Suppressor macrophage treated with lipopolysaccharide for 1 hour (primary cell): ENCODE data around the gene C19orf44.
"Not testable (repeated sequence)": the region's sequence is repeated elsewhere in the genome, so short reads cannot be mapped to it uniquely, and the experiment has no call there.

Experiments used
- DNase-seq, 3 donors: peaks; one replicate each; pipeline ENCODE4 v3.0.0-alpha.2; 2020 to 2022

C19orf44 gene

GRCh38 chr19:16541526-16542044, 45.4 kb downstream of the C19orf44 start:
- peak in 2 of 3 donors; percentile 22 to 35 for DNase-seq

DNA sequence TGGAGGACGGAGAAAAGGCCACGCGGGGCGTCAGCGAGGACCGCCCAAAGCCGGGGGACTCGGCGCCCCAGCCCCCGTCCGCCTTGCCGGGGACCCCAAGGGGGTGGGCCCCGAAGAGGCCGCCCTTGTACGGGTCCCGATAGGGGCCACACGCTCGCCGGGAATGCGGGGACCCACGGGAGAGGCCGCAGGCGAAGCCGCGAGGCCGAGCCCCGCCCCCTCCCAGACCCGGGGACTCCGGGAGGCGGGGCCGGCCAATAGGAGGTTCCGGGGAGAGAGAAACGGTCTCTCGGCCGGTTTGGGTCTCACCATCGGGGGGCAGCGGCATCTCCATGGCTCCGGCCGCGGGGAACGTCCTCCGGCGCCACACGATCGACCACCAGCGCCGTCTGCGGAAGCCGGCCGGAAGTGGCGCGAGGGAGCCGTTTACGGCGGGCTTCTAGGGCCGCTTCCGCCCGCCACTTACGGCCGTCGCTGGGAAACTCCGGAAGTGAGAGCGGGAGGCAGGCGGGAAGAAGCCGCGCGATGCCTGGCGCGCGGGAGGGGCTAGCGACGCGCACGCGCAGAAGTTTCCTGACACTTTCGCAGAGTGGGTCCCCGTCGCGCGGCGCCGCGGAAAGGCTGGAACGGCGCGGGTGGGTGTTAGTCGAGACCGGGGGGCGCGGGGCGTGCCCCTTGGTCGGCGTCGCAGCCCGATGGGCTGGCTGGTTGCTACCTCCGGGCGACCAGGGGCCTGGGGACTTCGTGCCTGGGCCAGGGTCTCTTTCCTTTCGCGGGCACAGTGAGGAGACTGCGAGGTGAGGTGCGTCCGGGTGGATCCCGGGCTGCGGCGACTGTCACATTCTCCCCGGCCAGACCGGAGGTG, 46.1 kb downstream of the C19orf44 start, which contains the start of gene CHERP:
Gene CHERP (minus strand): TSS at position 393 of the 865 bp plus-strand sequence. CDS start 59 bp downstream, at position 334.
- DNase-seq, result peak; percentile 98

- peak in 2 of 3 donors; percentile 13 to 25 for DNase-seq
These were observed 46.8 kb downstream of the C19orf44 start for GRCh38 chr19:16542910-16543472.

DNA sequence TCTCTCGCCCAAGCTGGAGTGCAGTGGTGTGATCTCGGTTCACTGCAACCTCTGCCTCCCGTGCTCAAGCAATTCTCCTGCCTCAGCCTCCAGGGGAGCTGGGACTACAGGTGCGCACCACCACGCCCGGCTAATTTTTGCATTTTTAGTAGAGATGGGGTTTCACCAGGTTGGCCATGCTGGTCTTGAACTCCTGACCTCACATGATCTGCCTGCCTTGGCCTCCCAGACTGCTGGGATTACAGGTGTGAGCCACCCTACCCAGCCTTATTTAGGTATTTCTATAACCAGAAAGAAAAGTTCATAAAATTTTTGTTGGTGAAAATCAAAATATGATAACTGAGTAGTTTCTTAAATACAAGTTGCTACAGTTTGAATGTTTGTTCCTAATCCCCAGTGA, 47.5 kb downstream of the C19orf44 start:
- not testable (repeated sequence) for DNase-seq

- no peak for DNase-seq
These were observed 48.5 kb downstream of the C19orf44 start for GRCh38 chr19:16544473-16545231.

DNA sequence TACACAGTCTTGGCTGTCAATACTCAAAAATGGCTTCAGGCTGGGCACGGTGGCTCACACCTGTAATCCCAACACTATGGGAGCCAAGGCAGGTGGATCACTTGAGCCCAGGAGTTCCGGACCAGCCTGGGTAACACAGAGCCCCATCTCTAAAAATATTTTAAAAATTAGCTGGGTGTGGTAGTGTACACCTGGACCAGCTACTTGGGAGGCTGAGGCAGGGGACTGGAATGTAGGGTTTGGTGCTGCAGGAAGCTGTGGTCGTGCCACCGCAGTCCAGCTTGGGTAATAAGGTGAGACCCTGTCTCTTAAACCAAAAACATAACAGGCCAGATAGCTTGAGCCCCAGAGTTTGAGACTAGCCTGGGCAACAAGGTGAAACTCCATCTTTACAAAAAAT, 52.8 kb downstream of the C19orf44 start:
- no peak for DNase-seq

DNA sequence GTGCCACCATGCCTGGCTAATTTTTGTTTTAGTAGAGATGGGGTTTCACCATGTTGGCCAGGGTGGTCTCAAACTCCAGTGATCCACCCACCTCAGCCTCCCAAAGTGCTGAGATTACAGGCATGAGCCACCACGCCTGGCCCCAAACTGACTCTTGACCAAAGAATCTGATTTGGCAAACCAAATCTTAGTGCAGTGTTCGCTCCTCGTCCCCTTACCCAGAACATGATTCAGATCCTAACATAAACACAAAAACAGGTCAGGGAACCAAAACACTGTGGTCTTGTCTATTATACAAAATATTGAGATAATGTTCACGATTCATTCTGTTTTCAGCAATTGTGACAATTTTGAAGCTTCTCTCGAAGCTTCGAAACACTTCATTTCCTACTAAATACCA, 55.7 kb downstream of the C19orf44 start:
- not testable (repeated sequence) for DNase-seq

DNA sequence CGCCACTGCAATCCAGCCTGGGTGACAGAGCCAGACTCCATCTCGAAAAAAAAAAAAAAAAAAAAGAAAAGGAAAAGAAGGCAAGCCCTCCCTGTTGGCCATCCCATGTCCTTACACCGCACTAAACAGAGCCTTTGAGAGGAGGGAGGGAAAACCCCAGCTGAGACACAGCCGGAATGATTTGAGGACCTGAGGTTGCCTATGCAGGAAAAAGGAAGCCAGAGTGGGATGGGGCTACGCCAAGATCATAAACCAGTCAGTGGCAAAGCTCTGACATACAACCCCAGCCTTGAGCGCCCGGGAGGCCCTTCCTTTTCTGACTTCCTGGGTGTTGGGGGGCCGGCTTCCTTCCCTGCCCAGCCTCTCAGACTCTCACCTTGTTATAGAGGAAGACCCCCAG, 58.6 kb downstream of the C19orf44 start:
- peak in 1 of 3 donors; percentile 10 for DNase-seq

DNA sequence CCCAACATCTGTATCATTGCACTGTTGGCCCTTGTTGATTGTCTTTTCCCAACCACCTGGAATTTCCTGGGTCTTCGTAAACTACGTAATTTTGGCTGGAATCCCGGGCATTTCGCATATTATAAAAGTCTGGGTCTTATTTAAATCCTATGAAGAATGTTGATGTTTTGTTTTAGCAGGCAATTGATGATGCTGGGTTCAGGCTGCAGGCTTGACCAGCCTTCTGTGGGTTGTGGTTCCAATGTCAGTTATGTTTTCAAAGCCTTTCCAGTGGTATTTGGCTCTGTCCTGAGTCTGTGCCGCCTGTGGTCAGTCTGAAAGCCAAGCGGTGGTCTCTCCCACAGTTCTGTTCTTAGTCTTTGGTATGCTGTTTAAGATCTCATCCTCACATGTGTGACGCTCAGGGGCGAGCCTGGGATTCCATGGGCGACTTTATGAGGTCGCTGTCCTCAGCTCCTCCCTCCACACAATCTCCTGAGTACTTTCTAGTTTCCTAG, 63.6 kb downstream of the C19orf44 start:
- DNase-seq, result no peak

DNA sequence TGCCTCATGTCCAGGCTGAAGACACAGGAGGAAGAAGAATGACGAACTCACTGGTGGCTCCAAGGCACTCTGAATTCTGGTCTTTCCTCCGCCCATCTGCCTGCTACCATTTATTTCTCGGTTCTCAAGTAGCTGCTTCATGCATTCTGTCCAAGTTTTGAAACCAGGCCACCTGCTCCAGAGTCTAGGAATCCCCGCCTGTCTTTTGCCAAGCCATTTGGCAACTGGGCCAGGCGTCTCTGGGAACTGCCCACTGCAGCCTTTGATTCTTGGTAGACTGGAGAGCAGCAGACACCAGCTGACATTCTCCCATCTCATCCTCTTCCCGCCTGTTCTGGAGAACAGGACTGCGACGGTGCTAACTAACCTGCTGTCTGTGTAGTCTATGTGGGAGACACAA, 65.2 kb downstream of the C19orf44 start:
- no peak for DNase-seq

DNA sequence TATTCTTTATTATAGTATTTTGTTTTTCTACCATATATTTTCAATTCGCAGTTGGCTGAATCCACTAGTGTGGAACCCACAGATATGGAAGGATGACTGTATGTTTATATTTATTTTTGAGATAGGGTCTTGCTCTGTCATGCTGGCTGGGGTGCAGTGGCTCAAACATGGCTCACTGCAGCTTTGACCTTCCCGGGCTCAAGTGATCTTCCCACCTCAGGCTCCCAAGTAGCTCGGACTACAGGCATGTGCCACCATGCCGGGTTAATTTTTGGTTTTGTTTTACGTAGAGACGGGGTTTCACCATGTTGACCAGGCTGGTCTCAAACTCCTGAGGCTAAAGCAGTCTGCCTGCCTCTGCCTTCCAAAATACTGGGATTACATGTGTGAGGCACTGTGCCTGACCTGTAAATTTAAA, 66.4 kb downstream of the C19orf44 start:
- no peak for DNase-seq

- DNase-seq, result no peak
These were observed 68.6 kb downstream of the C19orf44 start for GRCh38 chr19:16564842-16565241.

GRCh38 chr19:16566161-16566560, 70.0 kb downstream of the C19orf44 start:
- no peak for DNase-seq

- no peak for DNase-seq
These were observed 70.5 kb downstream of the C19orf44 start for GRCh38 chr19:16566702-16567101.

DNA sequence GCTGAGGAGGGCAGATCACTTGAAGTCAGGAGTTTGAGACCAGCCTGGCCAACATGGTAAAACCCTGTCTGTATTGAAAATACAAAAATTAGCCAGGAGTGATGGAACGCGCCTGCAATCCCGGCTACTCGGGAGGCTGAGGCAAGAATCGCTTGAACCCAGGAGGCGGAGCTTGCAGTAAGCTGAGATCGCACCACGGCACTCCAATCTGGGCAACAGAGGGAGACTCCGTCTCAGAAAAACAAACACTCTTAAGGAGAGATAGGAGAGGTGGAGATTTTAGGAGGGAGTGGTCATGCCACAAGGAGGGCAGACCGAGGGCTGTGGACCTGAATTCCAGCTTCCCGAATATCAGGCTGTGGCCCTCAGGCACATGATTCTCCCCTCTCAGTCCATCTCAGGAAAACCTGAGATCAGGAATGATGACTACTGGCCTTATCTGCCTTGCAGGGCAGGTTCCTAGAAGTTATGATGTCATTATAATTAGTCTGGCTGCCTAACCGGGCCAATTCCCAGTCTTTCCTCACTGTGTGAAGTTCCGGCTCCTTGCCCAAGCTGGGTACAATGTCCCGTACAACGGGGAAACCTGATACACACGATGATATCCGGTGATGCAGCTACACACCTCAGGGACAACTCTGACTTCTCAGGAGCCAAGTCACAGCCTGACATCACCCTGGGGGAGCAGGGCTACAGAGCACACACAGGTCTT, 73.6 kb downstream of the C19orf44 start:
- DNase-seq, result no peak
